ENCODE data around the gene TUSC2.

TUSC2 gene

DNA sequence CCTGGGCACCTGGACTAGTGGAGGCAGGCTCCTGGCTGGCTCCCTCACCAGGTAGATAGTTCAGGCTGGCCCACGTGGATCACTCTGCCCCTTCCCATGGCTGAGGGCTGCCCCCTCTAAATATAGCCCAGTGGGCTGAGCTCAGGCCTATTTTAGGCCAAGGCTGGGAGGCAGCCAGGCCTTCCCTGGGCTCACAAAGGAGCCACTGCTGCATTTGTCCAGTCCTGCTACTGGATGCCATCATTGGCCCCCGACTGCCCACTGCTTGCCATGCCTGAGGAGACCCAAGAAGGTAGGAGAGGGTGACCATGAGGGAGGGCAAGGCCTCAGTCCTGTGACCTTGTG lies 49.2 kb downstream of the TUSC2 start, which contains the start of gene LSMEM2:
LSMEM2 (plus strand) TSS at position 208 of the 345 bp plus-strand sequence; CDS start at position 235, 27 bp downstream.
- DNase-seq (ENCODE audit: extremely low spot score, insufficient read length, low read depth) (no peak), FAIRE-seq (no peak)

DNA sequence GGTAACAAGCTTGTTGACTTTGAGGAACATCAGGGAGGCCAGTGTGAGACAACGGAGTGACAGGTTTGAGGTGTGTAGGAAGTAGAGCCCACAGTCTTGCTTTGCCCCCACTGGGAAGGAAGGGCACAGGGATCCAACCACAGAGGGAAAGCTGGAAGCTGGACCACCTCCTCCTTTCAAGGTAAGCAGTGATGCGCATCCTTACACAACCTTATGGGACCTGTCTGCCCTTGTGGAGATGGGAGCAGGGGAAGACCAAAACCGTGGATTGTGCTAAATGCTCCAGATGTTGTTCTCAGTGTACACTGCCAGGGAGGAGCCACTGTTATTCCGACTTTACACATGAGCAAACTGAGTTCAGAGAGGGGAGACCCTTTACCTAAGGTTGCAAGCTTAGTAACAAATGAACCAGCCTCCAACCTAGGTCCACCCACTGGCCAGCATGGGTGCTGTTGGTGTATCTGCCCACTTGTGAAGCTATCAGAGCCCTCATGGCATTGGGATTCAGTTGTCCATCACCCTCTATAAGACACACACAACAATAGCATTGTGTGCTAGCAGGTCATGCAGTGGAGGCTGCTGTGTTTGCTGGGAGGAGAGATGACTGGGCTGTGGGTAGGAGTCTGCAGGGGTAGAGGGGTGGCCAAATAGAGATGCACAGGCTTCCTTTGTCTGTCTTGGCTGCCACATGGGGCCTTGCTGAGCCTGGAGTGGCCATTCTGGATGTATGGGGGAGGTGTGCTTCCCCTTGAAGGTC lies 49.7 kb downstream of the TUSC2 start:
- DNase-seq (ENCODE audit: extremely low spot score, insufficient read length, low read depth) (no peak), FAIRE-seq (no peak)

DNA sequence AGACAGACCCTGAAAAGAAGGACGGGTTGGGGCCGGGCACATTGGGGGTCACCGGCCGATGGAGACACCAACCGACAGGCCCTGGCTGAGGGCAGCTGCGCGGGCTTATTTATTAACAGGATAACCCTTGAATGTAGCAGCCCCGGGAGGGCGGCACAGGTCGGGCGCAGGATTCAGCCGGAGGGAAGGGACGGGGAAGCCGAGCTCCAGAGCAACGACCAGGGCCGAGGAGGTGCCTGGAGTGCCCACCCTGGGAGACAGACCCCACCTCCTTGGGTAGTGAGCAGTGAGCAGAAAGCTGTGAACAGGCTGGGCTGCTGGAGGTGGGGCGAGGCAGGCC lies 51.3 kb downstream of the TUSC2 start:
- no peak for FAIRE-seq
- no peak for DNase-seq (ENCODE audit: extremely low spot score, insufficient read length, low read depth)

DNA sequence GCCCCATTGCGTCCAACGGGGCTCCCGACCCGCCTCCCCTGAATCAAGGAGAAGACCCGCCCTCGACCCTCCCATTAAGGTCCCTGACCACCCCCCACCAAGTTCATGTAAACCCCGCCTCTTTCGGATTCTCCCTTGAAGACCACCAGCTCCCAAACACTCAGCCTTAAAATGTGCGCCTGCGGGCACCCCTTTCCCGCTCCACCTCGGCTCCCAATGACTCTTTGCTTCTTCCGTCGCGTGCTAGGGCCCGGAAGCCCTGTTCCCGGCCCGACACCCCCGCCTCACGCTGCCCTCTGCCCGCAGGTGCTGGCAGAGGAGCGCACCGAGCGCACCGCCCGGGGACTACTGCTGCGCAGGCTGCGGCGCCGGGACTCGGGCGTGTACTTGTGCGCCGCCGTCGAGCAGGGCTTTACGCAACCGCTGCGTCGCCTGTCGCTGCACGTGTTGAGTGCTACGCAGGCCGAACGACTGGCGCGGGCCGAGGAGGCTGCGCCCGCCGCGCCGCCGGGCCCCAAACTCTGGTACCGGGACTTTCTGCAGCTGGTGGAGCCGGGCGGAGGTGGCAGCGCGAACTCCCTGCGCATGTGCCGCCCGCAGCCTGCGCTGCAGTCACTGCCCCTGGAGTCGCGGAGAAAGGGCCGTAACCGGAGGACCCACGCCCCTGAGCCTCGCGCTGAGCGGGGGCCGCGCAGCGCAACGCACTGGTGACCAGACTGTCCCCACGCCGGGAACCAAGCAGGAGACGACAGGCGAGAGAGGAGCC lies 51.8 kb downstream of the TUSC2 start:
- DNase-seq (ENCODE audit: extremely low spot score, insufficient read length, low read depth) (no peak), FAIRE-seq (no peak)

DNA sequence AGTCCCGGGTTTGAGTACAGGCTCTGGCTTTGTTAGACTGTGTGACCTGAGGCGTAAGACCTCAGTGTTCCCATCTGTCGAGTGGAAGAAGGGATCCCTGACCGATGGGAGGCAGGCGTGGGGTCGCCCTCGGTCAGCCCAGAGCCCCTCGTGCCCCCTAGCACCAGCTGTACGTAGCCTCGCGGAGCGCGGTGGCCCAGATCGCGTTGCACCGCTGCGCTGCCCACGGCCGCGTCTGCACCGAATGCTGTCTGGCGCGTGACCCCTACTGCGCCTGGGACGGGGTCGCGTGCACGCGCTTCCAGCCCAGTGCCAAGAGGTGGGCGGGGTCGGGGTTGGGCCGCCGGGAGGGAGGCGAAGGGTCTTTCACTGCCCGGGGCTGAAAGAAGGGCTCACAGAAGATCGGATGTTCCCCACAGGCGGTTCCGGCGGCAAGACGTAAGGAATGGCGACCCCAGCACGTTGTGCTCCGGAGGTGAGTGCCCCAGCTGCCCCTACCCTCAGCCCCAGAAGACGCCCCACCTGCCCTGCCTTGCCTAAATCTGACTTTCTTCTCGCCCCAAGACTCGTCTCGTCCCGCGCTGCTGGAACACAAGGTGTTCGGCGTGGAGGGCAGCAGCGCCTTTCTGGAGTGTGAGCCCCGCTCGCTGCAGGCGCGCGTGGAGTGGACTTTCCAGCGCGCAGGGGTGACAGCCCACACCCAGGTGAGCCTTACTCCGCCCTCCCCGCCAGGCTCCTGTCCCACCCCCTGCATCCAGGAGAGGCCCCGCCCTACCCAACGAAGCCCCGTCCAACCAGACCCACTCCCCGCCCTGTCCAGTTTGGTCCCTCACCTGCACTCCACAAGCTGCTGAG lies 52.7 kb downstream of the TUSC2 start:
- DNase-seq (ENCODE audit: extremely low spot score, insufficient read length, low read depth) = no peak
- FAIRE-seq = no peak
